GM13976 (cell line): Measurements from ENCODE around the gene RHAG.
"Not testable (repeated sequence)": the region's sequence is repeated elsewhere in the genome, so short reads cannot be mapped to it uniquely, and the experiment has no call there.

ENCODE experiments used
- DNase-seq: peaks from one replicate; pipeline ENCODE4 v3.0.0; 2012; ENCODE audit warnings: low spot score
- CTCF ChIP-seq: IDR thresholded peaks from 2 replicates; pipeline ENCODE4 v1.5.1; 2012; ENCODE audit warnings: borderline replicate concordance, mild to moderate bottlenecking; ENCODE audit not compliant: insufficient read depth; ENCODE audit errors: extremely low read depth, missing control alignments, control extremely low read depth
- in situ Hi-C: fragments of 300-500 bp; cut with MboI; formaldehyde crosslinking; loops from one replicate; pipeline ENCODE4 v1.12.0; 2022; ENCODE audit warnings: low sequenced_read_pairs, mixed read lengths, inconsistent platforms; ENCODE audit not compliant: unreplicated experiment

RHAG gene

GRCh38 chr6:49633541-49633940 is 3.1 kb downstream of the RHAG start:
- in situ Hi-C loops, result no loop called here
- TF ChIP-seq CTCF, result no peak
- no peak for DNase-seq

- no peak for DNase-seq
- no peak for TF ChIP-seq CTCF
- in situ Hi-C loops, result no loop called here
Measured at GRCh38 chr6:49632727-49633126, 3.9 kb downstream of the RHAG start.

GRCh38 chr6:49629485-49630088 is 7.1 kb downstream of the RHAG start:
- in situ Hi-C loops, DNase-seq: not testable (repeated sequence)

GRCh38 chr6:49626811-49627210 is 9.8 kb downstream of the RHAG start:
- in situ Hi-C loops, result no loop called here
- DNase-seq, result no peak
- TF ChIP-seq CTCF, result no peak

GRCh38 chr6:49618257-49618656 is 18.4 kb downstream of the RHAG start:
- no peak for TF ChIP-seq CTCF
- in situ Hi-C loops, result no loop called here
- no peak for DNase-seq

- in situ Hi-C loops, DNase-seq: not testable (repeated sequence)
Measured at GRCh38 chr6:49614144-49614543, 22.5 kb downstream of the RHAG start.

- no peak for DNase-seq
- TF ChIP-seq CTCF, result no peak
- in situ Hi-C loops, result no loop called here
Measured at GRCh38 chr6:49609285-49609684, 27.4 kb downstream of the RHAG start.

GRCh38 chr6:49608275-49608674 is 28.4 kb downstream of the RHAG start:
- in situ Hi-C loops, DNase-seq: not testable (repeated sequence)
